ENCODE results near the gene ADCYAP1R1.

Gene ADCYAP1R1

GRCh38 chr7:31083210-31083786 is 31.2 kb downstream of the ADCYAP1R1 start:
- DNase-seq (ENCODE audit: low read depth in 2 of 3, low spot score in 2 of 3), result no peak

GRCh38 chr7:31084226-31084625 is 32.1 kb downstream of the ADCYAP1R1 start:
- DNase-seq (ENCODE audit: low read depth in 2 of 3, low spot score in 2 of 3), result no peak

- DNase-seq (ENCODE audit: low read depth in 2 of 3, low spot score in 2 of 3), result no peak
These were observed 35.2 kb downstream of the ADCYAP1R1 start for GRCh38 chr7:31087351-31087750.

GRCh38 chr7:31091924-31092434 is 39.9 kb downstream of the ADCYAP1R1 start:
- no peak for DNase-seq (ENCODE audit: low read depth in 2 of 3, low spot score in 2 of 3)

- no peak for DNase-seq (ENCODE audit: low read depth in 2 of 3, low spot score in 2 of 3)
These were observed 40.5 kb downstream of the ADCYAP1R1 start for GRCh38 chr7:31092606-31093005.

GRCh38 chr7:31093282-31093681 is 41.2 kb downstream of the ADCYAP1R1 start:
- no peak for DNase-seq (ENCODE audit: low read depth in 2 of 3, low spot score in 2 of 3)

- no peak for DNase-seq (ENCODE audit: low read depth in 2 of 3, low spot score in 2 of 3)
These were observed 42.2 kb downstream of the ADCYAP1R1 start for GRCh38 chr7:31094271-31094670.

GRCh38 chr7:31095286-31096197 is 43.4 kb downstream of the ADCYAP1R1 start:
- DNase-seq (ENCODE audit: low read depth in 2 of 3, low spot score in 2 of 3), result no peak

- no peak for DNase-seq (ENCODE audit: low read depth in 2 of 3, low spot score in 2 of 3)
These were observed 44.2 kb downstream of the ADCYAP1R1 start for GRCh38 chr7:31096198-31096876.

- DNase-seq (ENCODE audit: low read depth in 2 of 3, low spot score in 2 of 3), result no peak
These were observed 44.8 kb downstream of the ADCYAP1R1 start for GRCh38 chr7:31096877-31097258.

GRCh38 chr7:31098642-31099360 is 46.7 kb downstream of the ADCYAP1R1 start:
- no peak for DNase-seq (ENCODE audit: low read depth in 2 of 3, low spot score in 2 of 3)

GRCh38 chr7:31099451-31100444 is 47.6 kb downstream of the ADCYAP1R1 start:
- no peak for DNase-seq (ENCODE audit: low read depth in 2 of 3, low spot score in 2 of 3)

GRCh38 chr7:31100445-31100844 is 48.3 kb downstream of the ADCYAP1R1 start:
- no peak for DNase-seq (ENCODE audit: low read depth in 2 of 3, low spot score in 2 of 3)

- no peak for DNase-seq (ENCODE audit: low read depth in 2 of 3, low spot score in 2 of 3)
These were observed 48.8 kb downstream of the ADCYAP1R1 start for GRCh38 chr7:31100871-31101270.

- no peak for DNase-seq (ENCODE audit: low read depth in 2 of 3, low spot score in 2 of 3)
These were observed 49.4 kb downstream of the ADCYAP1R1 start for GRCh38 chr7:31101544-31101943.

- no peak for DNase-seq (ENCODE audit: low read depth in 2 of 3, low spot score in 2 of 3)
These were observed 50.3 kb downstream of the ADCYAP1R1 start for GRCh38 chr7:31102151-31102972.

GRCh38 chr7:31102973-31103850 is 51.1 kb downstream of the ADCYAP1R1 start:
- no peak for DNase-seq (ENCODE audit: low read depth in 2 of 3, low spot score in 2 of 3)
